SU-DHL-6 (cell line): ENCODE results near the gene ACAD10.

Source experiments
- EZH2phosphoT487 ChIP-seq: fragments of 200-600 bp; sonication (generic), shearing (Covaris generic); conservative IDR thresholded peaks from 2 replicates; pipeline ENCODE4 v1.6.1; 2018; ENCODE audit warnings: mild to moderate bottlenecking, antibody characterized with exemption, low read length, moderate library complexity, mixed read lengths
- TF ChIP-seq, protein P1 (sequence below): fragments of 200-600 bp; sonication (generic); IDR thresholded peaks from one replicate; pipeline ENCODE4 v1.5.1; 2017; ENCODE audit warnings: antibody characterized with exemption, mild to moderate bottlenecking, low read length, moderate library complexity; ENCODE audit not compliant: insufficient read depth, poor library complexity, severe bottlenecking

DNA sequence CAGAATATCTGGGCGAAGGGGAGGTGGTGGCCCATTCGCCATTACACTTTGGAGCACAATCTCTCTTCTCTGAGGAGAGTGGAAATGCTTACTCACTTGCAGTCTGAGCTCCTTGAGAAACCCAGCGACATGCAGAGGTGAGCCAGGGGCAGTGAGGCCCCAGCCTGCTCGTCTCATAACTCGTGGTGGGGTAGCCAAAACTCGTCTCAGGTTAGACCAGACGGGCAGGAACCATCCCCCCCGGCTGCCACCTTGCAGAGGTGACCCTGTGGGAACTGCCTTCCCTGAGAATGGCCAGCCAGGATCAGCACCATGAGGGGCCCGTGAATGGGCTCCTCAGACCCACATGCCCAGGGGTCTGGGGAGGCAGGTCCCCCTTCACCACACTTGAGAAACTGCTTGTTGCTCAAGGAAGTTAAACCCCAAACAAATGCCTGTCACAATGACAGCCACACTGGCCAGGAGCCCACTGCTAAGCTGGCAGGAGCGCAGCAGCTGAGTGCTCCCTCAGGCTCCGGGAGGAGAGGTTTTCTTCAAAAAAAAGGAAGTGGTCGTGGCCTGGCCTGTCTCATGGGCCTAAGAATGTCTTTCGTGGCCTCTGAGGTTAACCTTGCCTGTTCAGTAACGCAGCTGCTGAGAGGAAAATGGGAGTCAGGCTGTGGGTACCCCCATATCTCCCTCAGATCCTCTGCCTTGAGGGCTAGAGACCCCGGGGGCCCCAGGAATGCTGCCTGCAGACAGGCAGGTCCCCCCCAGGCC lies 71.7 kb downstream of the ACAD10 start:
- TF ChIP-seq, protein P1, sequence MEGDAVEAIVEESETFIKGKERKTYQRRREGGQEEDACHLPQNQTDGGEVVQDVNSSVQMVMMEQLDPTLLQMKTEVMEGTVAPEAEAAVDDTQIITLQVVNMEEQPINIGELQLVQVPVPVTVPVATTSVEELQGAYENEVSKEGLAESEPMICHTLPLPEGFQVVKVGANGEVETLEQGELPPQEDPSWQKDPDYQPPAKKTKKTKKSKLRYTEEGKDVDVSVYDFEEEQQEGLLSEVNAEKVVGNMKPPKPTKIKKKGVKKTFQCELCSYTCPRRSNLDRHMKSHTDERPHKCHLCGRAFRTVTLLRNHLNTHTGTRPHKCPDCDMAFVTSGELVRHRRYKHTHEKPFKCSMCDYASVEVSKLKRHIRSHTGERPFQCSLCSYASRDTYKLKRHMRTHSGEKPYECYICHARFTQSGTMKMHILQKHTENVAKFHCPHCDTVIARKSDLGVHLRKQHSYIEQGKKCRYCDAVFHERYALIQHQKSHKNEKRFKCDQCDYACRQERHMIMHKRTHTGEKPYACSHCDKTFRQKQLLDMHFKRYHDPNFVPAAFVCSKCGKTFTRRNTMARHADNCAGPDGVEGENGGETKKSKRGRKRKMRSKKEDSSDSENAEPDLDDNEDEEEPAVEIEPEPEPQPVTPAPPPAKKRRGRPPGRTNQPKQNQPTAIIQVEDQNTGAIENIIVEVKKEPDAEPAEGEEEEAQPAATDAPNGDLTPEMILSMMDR = no peak
- no peak for TF ChIP-seq EZH2phosphoT487
